HG02623 (cell line): ENCODE measurements around the gene MACROH2A2.
"Not testable (repeated sequence)": the region's sequence is repeated elsewhere in the genome, so short reads cannot be mapped to it uniquely, and the experiment has no call there.

Experiments
- ATAC-seq: cut with Tn5 transposase; IDR thresholded peaks from one replicate; pipeline ENCODE4 v1.9.1; 2021; ENCODE audit warnings: moderate library complexity; ENCODE audit not compliant: unreplicated experiment

The MACROH2A2 gene

DNA sequence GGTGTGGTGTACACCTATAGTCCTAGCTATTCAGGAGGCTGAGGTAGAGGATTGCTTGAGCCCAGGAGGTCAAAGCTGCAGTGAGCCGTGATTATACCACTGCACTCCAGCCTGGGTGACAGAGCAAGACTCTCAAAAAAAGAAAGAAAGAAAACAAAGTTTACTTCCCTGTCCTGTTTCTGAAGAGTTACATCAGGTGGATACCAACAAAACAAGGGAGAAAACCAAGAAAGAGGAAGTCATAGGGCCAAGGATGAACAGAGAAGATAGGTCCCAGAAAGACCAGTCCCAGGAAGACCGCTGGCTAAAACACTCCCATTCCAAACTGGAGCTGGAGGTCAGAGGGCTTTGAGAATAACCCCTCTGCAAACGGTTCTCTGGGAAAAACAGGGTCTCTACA is 13.5 kb downstream of the MACROH2A2 start:
- no peak for ATAC-seq

DNA sequence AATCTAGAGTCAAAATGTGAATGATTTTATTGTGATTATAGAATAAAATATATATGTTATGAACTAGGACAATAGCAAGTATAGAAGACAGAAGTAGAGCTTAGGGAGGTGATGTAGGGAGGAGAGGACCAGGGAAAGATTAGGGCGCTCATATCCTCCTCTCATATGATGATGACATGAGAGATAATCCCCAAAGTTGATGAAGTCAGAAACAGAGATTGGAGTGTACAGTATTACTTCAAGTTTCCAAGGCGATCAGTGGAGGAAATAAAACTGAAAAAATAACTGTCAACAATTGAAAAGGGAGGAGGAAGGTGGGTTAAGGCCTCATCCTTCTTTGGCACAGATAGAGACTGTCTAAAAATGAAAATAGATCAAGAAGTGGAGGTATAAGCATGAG is 14.9 kb downstream of the MACROH2A2 start:
- no peak for ATAC-seq

DNA sequence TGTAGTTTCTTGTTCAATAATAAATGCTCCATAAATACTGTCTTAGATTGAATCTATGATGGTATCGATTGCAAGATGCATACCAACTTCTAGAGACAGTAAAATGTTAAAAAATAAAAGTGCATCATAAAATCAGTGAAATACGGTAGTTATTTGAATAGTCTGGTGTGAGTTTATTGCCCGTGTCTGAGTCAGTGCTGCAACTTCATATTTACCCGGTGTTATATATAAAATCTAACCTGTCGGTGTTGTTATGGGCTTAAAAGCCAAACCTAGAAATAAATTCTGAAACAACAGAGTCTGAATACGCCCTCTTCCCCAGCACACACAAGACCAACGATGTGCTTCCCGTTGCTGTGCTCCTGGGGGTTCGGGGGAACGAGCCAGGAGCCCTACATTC is 16.3 kb downstream of the MACROH2A2 start:
- ATAC-seq: no peak

DNA sequence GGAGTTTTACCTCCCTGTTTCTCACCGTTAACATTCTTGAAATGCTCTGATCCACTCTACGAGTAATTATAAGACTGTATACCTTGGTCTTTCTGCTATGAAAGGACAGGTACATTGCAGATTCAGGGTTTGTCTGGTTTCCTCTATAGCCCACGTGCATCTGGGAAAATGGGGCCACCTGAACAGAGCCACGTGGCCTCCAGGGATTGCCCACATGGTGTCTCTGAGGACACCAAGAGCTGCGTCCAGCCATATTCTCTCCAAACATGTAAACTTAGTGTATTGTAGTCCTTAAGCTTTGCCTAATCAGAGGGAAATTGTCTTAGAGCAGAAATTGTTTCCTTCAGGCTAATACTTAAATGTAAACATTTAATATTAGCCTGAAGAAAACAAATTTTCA is 16.7 kb downstream of the MACROH2A2 start:
- no peak for ATAC-seq

DNA sequence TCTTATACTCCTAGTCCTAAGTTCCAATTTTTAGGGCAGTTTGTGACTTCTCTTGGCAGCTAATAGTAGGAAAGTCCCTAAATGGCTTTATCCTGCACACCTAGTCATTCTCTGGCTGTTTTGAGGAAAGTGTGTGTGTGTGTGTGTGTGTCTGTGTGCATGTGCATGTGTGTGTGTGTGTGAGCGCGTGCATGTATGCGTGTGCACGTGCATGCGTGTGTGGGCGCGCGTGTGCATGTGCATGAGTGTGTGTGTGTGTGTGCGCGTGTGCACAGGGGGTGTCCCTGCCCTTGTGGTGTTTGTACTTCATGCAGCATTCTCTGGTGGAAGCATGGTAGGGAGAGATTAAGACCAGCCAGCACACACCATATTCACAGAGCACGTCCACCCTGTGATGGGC is 18.2 kb downstream of the MACROH2A2 start:
- no peak for ATAC-seq

DNA sequence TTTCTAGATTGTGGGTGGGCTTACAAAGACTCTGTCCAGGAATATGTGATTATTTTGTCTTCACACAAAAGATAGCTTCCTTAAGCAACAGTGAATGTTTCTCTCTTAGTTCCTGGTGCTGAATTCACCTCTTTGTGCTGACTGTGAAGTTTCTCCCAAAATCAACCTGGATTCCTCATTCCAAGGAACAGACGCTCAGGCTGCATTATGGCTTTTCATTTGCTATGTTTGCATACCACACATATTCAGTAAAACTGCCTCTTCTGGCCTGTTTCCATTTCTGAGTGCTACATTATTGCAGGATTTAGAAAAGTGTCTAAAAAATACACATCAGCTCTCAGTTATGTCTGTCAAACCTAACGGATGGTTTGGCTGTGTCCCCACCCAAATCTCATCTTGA is 21.5 kb downstream of the MACROH2A2 start:
- ATAC-seq: no peak

DNA sequence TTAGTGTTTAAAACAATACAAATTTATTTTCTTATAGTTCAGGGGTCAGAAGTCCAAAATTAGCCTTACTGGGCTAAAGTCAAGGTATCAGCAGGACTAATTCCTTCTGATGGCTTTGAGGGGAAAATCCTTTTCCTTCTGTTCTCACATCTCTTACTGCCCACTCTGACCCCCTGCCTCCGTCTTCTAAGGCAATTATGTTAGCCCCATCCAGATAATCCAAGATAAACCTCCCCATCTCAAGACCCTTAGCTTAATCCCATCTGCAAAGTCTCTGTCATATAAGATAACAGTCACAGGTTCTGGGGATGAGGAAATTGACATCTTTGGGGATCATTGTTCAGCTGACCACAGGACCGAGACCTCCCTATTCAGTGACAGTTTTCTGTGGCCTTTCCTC is 22.3 kb downstream of the MACROH2A2 start:
- ATAC-seq: no peak

DNA sequence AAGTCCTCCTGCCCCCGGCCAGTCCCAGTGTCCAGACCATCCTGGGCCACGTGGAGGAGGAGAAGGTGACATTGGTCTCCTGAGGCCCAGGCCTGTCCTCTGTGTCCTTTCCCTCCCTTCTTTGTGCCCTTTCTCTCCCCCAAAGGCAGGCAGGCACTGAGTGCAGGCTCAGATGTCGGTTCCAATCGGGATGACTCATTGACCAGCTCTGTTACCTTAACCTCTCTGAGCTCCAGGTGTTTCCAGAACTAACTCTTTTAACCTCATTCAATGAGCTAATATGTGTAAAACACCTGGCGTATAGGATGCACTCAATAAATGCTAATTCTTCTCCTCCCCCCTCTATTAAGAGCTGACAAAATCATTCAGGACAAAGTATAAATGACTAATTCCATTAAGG is 25.7 kb downstream of the MACROH2A2 start:
- ATAC-seq: no peak

DNA sequence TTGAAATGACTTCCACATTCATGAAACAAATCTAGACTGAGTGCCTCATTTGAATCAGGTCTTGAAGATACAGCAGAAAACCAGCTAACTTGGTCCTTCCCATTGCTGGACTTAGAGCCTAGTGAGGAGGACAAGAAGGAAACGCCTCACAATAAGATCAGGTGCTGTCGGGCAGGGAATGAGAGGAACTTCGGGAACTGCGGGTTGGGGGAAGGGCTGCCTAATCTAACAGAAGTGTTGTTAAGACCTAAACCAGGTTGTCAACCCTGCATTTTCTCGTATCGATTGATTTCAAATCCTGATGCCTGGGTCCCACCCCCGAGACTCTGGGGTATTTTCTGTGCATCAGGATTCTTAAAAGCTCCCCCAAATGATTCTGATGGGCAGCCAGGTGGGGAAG is 26.3 kb downstream of the MACROH2A2 start:
- ATAC-seq: no peak

DNA sequence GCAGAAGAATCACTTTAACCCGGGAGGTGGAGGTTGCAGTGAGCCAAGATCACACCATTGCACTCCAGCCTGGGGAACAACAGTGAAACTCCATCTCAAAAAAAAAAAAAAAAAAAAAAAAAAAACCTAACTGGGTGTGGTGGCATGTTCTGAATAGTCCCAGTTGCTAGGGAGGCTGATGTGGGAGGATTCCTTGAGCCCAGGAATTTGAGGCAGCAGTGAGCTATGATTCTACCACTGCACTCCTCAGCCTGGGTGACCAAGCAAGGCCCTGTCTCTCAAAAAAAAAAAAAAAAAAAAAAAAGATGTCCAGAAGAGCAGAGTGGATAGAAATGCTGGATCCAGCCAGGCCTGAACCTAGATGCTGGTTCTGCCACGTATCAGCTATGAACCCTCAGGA is 28.1 kb downstream of the MACROH2A2 start:
- not testable (repeated sequence) for ATAC-seq

DNA sequence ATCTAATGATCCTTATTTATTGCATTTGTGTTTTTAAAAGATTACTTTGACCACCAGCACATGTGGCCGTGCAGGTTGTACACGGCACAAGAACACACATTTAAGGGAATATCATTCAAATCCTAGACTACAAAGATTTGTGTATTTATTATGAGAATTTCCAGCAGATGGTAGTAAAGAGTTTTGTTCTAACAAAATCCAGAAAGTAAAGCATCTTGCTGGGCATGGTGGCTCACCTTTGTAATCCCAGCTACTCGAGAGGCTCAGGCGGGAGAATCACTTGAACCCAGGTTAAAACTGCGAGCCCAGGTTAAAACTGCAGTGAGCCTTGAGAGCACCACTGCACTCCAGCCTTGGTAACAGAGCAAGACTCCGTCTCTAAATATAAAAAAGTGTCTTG is 31.5 kb downstream of the MACROH2A2 start:
- ATAC-seq: no peak

DNA sequence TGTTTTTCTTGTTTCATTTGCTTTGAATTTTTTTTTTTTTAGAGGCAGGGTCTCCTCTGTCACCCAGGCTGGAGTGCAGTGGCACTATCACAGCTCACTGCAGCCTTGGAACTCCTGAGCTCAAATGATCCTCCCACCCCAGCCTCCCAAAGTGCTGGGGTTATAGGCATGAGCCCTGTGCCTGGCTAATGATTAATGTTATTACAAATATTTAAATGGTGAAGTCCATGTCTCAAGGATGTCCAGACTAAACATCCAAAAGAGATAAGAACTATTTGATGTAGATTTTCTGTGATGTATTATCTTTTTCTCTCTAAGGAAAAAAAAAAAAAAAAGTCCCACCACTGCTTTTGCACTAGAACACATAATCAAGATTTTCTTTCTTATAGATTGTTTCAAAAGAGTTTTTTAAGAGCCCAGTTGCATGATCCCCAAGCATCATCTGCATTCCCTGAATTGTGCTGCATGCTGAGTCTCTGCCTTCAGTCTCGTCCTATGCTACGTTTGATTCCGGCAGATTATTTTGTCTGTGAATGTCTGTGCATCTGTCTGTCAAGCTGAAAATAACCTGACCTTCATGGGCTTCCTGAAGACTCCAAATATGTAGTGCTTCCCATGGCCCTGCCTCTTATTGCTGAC is 33.4 kb downstream of the MACROH2A2 start:
- ATAC-seq: no peak

DNA sequence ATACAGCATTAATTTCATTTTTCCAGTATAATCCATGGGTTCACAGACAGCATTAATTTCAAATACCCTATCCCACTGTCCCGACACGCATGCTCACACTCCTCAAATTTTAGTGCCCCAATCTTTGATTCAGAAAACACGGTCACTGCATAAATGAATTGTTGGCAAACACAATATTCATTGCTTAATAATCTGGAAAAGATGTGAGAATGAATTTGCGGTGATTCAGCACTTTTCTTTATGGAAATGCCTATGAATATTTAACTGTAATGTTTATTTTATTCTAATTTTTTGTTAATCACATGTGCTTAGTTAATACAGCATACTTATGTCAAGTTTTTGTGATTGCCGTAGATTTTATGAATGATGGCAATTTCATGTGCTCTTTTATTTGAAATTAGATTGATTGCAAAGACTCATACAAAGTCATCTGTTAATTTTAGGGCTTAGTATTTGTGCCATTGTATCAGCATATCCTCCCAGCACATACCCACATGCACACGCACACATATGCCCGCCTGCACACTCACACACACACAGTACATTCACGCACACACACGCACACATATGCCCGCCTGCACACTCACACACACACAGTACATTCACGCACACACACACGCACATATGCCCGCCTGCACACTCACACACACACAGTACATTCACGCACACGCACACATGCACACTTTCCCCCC is 35.1 kb downstream of the MACROH2A2 start:
- no peak for ATAC-seq

DNA sequence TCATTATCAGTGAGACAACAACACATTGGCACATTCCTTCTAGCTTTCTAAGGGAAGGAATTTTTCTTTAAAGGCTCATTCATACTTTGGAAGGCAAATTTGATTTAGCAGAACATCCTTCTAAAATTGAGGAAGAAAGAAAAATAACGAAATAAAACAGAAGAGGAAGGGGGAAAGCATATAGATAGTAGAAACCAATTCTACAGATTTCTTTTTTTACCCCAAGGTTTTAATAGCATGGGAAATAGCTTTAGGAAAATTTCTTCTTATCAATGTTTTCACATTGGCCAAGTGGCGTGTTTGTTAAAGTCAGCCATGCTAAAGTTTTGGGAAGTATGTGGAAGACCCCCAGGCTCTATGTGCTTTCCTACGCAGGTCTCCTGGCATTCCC is 35.7 kb downstream of the MACROH2A2 start:
- no peak for ATAC-seq

DNA sequence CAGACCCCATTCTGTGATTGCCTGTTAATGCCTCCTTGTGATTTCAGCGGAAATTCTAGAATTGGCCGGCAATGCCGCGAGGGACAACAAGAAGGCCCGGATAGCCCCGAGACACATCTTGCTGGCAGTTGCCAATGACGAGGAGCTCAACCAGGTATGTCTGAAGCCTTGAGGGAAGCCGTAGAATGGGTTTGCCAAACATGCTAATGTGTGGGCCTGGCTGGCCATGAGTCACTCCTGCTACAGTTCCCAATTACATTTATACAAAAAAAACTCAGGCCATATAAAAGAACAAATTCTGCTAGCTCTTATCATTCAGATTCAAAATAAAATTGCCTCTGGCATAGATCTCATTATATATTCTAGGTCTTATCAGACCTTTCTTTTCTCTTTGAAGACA is 37.4 kb downstream of the MACROH2A2 start:
- ATAC-seq: no peak

DNA sequence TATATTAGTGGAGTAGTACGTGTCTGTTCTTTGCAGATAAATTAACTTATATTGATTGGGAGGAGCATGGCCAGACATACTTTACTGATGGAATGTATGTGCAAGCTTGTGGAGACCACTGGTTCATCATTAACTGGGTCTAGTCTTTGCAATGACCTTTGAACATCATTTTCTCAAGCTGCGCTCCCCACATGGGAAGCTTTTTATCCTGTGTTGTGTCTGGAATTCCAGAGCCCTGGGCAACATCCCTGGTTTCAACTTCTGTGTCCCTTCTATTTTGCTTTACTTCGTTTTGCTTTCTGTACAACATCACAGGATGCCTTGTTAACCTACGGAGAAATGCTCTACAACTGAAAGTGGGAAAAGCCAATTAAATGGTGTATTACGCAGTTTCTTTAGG is 38.3 kb downstream of the MACROH2A2 start:
- no peak for ATAC-seq

DNA sequence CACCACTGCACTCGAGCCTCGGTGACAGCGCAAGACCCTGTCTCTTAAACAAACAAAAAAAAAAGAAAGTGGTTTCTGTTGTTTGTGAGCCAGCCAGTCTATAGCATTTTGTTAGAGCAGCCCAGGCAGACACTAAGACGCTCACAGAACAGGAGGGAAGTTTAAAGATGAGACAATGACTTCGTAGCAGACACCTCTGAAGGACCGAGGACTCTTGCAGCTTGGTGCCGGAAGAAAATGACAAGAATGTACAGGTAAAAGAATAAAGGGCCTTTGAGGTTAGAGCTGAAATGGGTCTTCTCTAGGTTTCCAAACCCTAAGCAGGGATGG is 39.7 kb downstream of the MACROH2A2 start:
- ATAC-seq: no peak

DNA sequence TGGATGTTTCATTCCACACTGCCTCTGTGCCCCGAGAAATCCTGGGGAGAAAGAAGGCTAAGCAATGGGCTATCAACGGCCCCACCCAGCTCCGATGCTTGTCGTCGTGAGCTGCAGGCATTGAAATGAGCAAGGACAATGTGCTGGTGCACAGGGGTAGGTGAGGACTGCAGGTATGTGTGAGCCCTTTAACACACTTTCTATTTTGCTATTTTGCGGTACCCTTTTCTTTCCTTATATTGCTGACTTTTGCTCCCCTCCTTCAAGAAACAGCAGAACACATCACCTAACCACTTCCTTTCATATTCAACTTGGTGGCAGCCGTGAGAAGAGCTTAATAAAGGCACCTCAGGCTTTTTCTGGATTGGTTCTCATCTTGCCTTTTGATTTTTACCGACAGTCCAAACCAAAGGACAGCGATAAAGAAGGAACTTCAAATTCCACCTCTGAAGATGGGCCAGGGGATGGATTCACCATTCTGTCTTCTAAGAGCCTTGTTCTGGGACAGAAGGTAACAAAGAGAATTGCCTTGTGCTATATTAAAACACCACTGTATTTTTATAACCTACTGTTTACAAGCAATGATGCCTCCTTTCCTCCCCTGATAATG is 40.8 kb downstream of the MACROH2A2 start:
- ATAC-seq: no peak

DNA sequence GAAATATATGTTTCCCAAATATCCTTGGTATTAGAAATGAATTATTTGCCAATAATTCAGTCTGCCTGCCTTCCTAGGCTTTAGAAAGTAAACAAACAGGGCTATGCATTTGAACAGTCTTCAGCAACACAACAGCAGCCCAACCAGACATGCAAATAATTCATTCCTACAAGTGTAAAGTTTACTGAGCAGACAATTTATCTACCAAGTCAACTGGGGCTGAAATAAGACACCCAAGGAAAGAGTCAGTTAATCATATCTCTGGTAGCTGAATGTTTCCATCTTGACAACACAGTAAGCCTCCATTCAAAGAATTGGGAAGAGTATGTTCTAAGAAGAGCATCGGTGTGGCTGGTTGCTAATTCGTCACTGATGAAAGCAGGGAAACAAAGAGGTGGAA is 41.6 kb downstream of the MACROH2A2 start:
- ATAC-seq: no peak

DNA sequence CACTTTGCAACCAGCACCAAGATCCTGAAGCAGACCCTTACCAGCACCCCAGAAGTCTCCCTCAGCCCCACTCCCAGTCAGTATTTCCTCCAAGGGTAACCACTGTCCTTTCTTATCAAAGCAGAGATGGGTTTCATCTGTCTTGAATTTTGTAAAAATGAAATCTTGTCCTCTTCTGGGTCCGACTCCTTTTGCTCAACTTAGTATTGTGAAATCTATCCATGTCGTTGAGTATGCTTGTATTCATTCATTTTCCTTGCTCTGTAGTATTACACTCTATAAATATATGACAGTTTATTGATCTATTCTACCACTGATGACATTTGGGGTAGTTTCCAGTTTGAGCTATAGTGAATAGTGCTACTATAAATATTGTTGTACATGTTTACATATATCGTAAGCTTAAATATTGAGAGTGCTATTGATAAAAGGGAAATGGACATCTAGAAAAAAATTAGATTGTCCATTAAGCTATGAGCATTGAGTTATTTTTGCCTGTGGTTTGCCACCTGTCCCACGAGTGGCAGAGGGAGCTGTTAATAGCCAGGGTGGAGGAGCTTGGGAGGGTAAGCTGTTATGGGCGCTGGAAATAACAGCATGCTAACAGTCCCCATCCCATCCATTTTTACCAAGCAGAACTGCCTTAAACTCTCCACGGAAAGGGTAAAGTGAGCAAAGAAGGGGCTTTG is 43.5 kb downstream of the MACROH2A2 start:
- no peak for ATAC-seq

DNA sequence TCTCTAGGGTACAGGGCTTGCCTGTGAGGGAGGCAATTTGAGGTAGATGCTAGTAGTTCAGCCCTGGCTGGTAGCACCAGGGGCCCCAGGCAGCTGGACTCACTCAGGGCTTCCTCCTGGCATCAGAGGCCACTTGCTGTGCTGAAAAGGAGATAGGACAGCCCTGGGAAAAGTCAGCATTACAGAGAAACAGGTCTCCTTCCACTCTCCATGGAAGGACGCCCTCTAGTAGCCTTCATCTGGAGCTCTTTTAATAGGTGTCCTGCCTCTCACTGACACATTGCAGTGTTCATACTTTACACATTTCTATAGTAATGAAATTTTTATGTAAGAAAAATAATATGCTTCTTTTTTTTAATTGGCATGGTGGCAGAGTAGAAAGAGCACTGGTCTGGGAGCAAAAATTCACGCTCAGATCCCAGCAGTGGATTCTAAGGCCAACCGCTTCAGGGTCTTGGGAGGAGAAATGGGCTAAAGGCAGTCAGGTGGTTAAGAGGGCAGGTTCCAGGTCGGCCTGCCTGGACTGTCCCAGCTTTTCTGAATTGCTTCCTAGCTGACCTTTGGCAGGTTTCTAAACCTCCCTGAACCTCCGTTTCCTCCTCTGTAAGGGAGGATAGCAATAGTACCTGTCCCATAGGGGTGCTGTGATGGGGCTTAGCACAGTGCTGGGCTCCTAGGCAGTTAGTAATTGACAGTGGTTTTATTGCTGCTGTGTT is 44.2 kb downstream of the MACROH2A2 start:
- ATAC-seq: no peak

DNA sequence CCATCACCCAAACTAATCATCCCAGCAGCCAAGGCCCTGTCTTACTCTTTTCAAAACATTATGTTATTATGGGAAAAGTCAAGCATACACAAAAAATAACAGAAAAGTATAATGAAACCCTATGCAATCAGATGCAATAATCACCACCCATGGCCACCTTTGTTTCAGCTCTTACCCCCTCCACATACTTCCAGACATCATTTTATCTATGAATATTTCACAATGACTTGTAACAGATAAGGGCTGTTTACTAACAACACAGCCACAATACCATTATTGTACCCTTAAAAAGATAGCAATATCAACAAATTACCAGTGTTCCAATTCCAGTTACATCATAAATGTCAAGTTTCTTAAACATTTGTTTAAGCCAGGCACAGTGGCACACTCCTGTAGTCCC is 44.8 kb downstream of the MACROH2A2 start:
- ATAC-seq: no peak
